Measurements from ENCODE around the gene FREM1. TPM values are rescaled to one million over a fixed set of nuclear protein-coding genes. Genes with fewer than 3 reads are reported as not detected.

Gene FREM1
- total RNA-seq, 2 donors from 2014 or later: 8.6 to 21.0 TPM

DNA sequence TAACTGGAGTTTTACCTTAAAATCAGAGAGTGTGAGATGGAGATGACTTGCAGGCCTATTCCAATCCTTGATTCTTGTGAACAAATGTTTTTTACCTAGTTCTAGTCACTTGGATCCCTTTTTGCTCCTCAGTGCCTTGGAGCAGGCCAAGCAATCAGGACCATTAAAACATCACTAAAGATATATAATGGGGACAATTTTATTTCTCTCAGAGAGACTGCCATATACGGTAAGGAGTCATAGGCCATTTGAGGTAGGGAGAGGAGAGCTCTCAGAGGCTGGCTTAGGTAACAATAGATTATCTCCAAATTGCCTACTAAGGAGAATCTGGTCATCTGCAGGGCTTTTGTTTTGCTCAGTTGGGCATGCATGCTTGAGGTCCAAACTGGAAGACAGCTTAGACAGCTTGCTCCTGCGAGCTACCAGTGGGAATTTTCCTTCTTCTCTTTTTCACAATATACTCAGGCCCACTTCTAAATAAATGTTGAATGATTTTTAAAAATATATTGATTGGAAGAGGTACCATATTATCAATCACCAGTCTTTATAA, 44.0 kb downstream of the FREM1 start:
- H3K27ac Mint-ChIP-seq: no peak overlapping the region

DNA sequence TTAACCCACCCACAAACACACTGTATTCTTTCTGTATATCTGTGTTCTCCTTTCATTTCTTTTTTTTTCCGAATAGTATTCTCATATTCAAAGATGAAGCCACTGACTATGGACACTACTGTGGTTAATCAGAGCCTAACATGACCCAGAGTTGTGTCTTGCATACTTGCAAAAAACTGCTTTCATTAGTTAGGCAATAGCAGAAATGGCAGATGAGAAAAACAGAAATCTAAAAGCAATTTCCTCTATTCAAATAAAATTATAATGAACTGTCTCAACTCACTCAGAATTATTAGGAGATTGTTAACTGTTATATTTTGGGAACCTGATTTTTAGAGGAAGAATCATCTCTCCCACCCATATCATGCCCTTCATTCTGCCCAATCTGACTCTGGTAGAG, 45.9 kb downstream of the FREM1 start:
- peaks cover 11% of the 10 kb centered on the region for H3K4me1 Mint-ChIP-seq
- TF ChIP-seq, protein P1, sequence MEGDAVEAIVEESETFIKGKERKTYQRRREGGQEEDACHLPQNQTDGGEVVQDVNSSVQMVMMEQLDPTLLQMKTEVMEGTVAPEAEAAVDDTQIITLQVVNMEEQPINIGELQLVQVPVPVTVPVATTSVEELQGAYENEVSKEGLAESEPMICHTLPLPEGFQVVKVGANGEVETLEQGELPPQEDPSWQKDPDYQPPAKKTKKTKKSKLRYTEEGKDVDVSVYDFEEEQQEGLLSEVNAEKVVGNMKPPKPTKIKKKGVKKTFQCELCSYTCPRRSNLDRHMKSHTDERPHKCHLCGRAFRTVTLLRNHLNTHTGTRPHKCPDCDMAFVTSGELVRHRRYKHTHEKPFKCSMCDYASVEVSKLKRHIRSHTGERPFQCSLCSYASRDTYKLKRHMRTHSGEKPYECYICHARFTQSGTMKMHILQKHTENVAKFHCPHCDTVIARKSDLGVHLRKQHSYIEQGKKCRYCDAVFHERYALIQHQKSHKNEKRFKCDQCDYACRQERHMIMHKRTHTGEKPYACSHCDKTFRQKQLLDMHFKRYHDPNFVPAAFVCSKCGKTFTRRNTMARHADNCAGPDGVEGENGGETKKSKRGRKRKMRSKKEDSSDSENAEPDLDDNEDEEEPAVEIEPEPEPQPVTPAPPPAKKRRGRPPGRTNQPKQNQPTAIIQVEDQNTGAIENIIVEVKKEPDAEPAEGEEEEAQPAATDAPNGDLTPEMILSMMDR (conservative IDR thresholded peaks at IDR 0.05): no peak
- no peaks in the 10 kb centered on the region for H3K9me3 Mint-ChIP-seq
- no peaks in the 10 kb centered on the region for H3K9me3 ChIP-seq (ENCODE audit: control insufficient read depth, low read length)
- H3K27ac Mint-ChIP-seq: no peak overlapping the region
- no peak overlapping the region for H3K4me3 Mint-ChIP-seq
- no peak overlapping the region for H3K9ac ChIP-seq (ENCODE audit: extremely low read depth, low read length, poor library complexity, severe bottlenecking)
- H3K27me3 ChIP-seq (ENCODE audit: control insufficient read depth, insufficient read depth, low read length, poor library complexity, severe bottlenecking): no peaks in the 10 kb centered on the region
- H3K36me3 ChIP-seq (ENCODE audit: control insufficient read depth, insufficient read depth, low read length): no peaks in the 10 kb centered on the region
- no peak overlapping the region for H3K27ac ChIP-seq (ENCODE audit: low read depth, low read length)
- no peaks in the 10 kb centered on the region for H3K36me3 Mint-ChIP-seq (ENCODE audit: low read depth)
- peaks cover 3% of the 10 kb centered on the region for H3K4me1 ChIP-seq (ENCODE audit: control insufficient read depth, insufficient read depth, low read length)
- DNase-seq: no peak
- H3K4me3 ChIP-seq (ENCODE audit: low read length): no peak overlapping the region
- no peaks in the 10 kb centered on the region for H3K27me3 Mint-ChIP-seq (ENCODE audit: insufficient read depth)
- WGBS, 2 experiments (ENCODE audit: insufficient coverage in 1 of 2, insufficient read length in 1 of 2): 85 to 100% methylated on average over 1 of the region's 1 CpG

More for the DNA sequence above, 44.0 kb downstream of the FREM1 start:
- H3K27me3 ChIP-seq (ENCODE audit: control insufficient read depth, insufficient read depth, low read length, poor library complexity, severe bottlenecking): no peaks in the 10 kb centered on the region
- peaks cover 3% of the 10 kb centered on the region for H3K4me1 ChIP-seq (ENCODE audit: control insufficient read depth, insufficient read depth, low read length)
- Mint-ChIP-seq H3K9me3 (peaks cover 1% of the 10 kb centered on the region), H3K27me3 (ENCODE audit: insufficient read depth) (no peaks in the 10 kb centered on the region), H3K4me3 (no peak overlapping the region), H3K36me3 (ENCODE audit: low read depth) (no peaks in the 10 kb centered on the region), H3K4me1 (peaks cover 11% of the 10 kb centered on the region)
- no peaks in the 10 kb centered on the region for H3K9me3 ChIP-seq (ENCODE audit: control insufficient read depth, low read length)
- no peaks in the 10 kb centered on the region for H3K36me3 ChIP-seq (ENCODE audit: control insufficient read depth, insufficient read depth, low read length)
- DNase-seq: no peak
- no peak overlapping the region for H3K27ac ChIP-seq (ENCODE audit: low read depth, low read length)
- no peak overlapping the region for H3K9ac ChIP-seq (ENCODE audit: extremely low read depth, low read length, poor library complexity, severe bottlenecking)
- no peak overlapping the region for H3K4me3 ChIP-seq (ENCODE audit: low read length)
- TF ChIP-seq, protein P1 (conservative IDR thresholded peaks at IDR 0.05): no peak
- 76% methylated on average over 2 of the region's 2 CpGs; no CpG with 5 or more reads in 1 of the 2 experiments for WGBS, 2 experiments (ENCODE audit: insufficient coverage in 1 of 2, insufficient read length in 1 of 2)

DNA sequence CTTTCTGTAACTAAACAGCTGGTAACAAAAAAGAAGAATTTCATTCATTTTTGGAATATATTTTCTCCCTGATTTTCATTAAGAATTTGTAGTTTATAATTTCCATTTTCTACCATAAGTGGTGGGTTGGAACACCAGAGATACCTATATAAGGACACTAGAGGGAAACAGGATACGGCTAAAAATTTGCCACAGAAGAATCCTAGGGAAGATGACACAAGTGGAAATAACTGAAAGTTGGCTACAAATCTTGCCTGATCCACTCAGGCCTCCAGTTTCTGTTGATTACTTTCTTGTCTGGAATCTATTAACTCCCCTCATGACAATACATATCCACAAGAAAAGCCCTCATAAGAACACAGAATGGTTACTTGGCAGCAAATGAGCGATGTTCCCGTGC, 46.8 kb downstream of the FREM1 start:
- peaks cover 3% of the 10 kb centered on the region for H3K4me1 ChIP-seq (ENCODE audit: control insufficient read depth, insufficient read depth, low read length)
- H3K4me3 ChIP-seq (ENCODE audit: low read length): no peak overlapping the region
- H3K4me1 Mint-ChIP-seq: peaks cover 11% of the 10 kb centered on the region
- H3K36me3 ChIP-seq (ENCODE audit: control insufficient read depth, insufficient read depth, low read length): no peaks in the 10 kb centered on the region
- H3K27ac ChIP-seq (ENCODE audit: low read depth, low read length): no peak overlapping the region
- WGBS, 2 experiments (ENCODE audit: insufficient coverage in 1 of 2, insufficient read length in 1 of 2): 96 to 98% methylated on average over 3 of the region's 3 CpGs
- H3K9me3 ChIP-seq (ENCODE audit: control insufficient read depth, low read length): no peaks in the 10 kb centered on the region
- no peaks in the 10 kb centered on the region for H3K9me3 Mint-ChIP-seq
- no peaks in the 10 kb centered on the region for H3K36me3 Mint-ChIP-seq (ENCODE audit: low read depth)
- H3K9ac ChIP-seq (ENCODE audit: extremely low read depth, low read length, poor library complexity, severe bottlenecking): no peak overlapping the region
- no peak overlapping the region for H3K4me3 Mint-ChIP-seq
- H3K27me3 Mint-ChIP-seq (ENCODE audit: insufficient read depth): no peaks in the 10 kb centered on the region
- H3K27ac Mint-ChIP-seq: no peak overlapping the region
- no peaks in the 10 kb centered on the region for H3K27me3 ChIP-seq (ENCODE audit: control insufficient read depth, insufficient read depth, low read length, poor library complexity, severe bottlenecking)
- TF ChIP-seq, protein P1 (conservative IDR thresholded peaks at IDR 0.05): peak; percentile 53
- no peak for DNase-seq
